ENCODE results near the gene BRIP1.

Gene BRIP1

DNA sequence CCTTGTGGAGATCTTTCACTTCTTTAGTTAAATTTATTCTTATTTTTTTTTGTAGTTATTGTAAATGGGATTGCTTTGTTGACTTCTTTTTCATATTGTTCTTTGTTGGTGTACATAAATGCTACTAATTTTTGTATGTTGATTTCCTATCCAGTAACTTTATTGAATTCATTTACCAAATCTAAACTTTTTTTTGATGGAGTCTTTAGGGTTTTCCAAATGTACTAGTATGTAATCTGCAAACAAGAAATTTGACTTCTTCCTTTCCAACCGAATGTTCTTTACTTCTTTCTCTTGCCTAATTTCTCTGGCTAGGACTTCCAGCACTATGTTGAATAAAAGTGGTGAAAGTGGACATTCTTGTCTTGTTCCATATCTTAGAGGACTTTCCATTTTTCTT is 230.5 kb downstream of the BRIP1 start:
- DNase-seq (ENCODE audit: low read depth, low spot score): no peak

DNA sequence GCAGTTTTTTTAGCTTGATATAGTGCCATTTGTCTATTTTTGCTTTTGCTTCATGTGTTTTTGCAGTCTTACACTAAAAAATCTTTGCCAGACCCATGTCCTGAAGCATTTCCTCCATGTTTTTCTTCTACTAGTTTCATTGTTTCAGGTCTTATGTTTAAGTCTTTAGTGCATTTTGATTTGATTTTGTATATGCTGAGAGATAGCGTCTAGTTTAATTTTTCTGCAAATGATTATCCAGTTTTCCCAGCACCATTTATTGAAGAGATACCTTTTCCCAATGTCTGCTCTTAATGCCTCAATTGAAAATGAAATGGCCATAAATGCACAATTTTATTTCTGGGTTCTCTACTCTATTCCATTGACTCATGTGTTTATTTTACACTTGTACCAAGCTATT is 231.5 kb downstream of the BRIP1 start:
- DNase-seq (ENCODE audit: low read depth, low spot score): no peak

All from activated naive CD8-positive, alpha-beta T cell treated with anti-CD3 and anti-CD28 coated beads, Interleukin-2, amount 50 U/mL, for 16 hours (primary cell).